GM12874 (cell line): Measurements from ENCODE around the gene NOSIP.

ENCODE experiments used
- CTCF ChIP-seq: IDR thresholded peaks from 2 replicates; pipeline ENCODE4 v1.5.1; 2011; ENCODE audit warnings: low read depth, mild to moderate bottlenecking, control low read depth, low read length, moderate library complexity; ENCODE audit not compliant: insufficient read depth

NOSIP gene

GRCh38 chr19:49549045-49549444 is 31.3 kb downstream of the NOSIP start:
- TF ChIP-seq CTCF, result no peak

GRCh38 chr19:49546825-49547565 is 33.4 kb downstream of the NOSIP start:
- peak; percentile 67 for TF ChIP-seq CTCF

- no peak for TF ChIP-seq CTCF
Observed at GRCh38 chr19:49544154-49544553, 36.2 kb downstream of the NOSIP start.

GRCh38 chr19:49543032-49543431 is 37.3 kb downstream of the NOSIP start:
- TF ChIP-seq CTCF, result no peak

- no peak for TF ChIP-seq CTCF
Observed at GRCh38 chr19:49542446-49542845, 37.9 kb downstream of the NOSIP start.

- no peak for TF ChIP-seq CTCF
Observed at GRCh38 chr19:49541914-49542313, 38.4 kb downstream of the NOSIP start.

- no peak for TF ChIP-seq CTCF
Observed at GRCh38 chr19:49539192-49539952, 41.0 kb downstream of the NOSIP start.
